ENCODE measurements around the gene BTNL3.

GRCh38 chr5:180990882-180991242 lies 2.2 kb downstream of the BTNL3 start:
- TF ChIP-seq EZH2 (IDR thresholded peaks at IDR 0.05; ENCODE audit: borderline replicate concordance, low read length) = no peak
- no peak for TF ChIP-seq CTCF (conservative IDR thresholded peaks at IDR 0.05 in 1 of 2, IDR thresholded peaks at IDR 0.05 in 1 of 2; ENCODE audit: extremely low read depth in 1 of 2, insufficient read depth in 1 of 2, low read depth in 1 of 2, low read length in 2 of 2)
